Breast epithelium (tissue), 4 donors: Measurements from ENCODE around the gene ABHD2. TPM values are rescaled to one million over a fixed set of nuclear protein-coding genes. Genes with fewer than 3 reads are reported as not detected.

Experiments
- DNase-seq, 2 donors: peaks; one replicate each; pipeline ENCODE4 v3.0.0-alpha.2; 2019; ENCODE audit warnings: low spot score in 2 of 2
- H3K27ac ChIP-seq, 2 donors: fragments of 200-600 bp; sonication (generic) in 1 of 2; one replicate each; pipeline ENCODE4 v1.5.1; 2016 to 2019; ENCODE audit warnings: mild to moderate bottlenecking in 1 of 2
- H3K27me3 ChIP-seq, 2 donors: fragments of 200-600 bp; sonication (generic) in 1 of 2; one replicate each; pipeline versions ENCODE4 v1.5.1 to v1.6.0; 2017 to 2019; ENCODE audit warnings: control low read depth in 1 of 2, mild to moderate bottlenecking in 1 of 2
- H3K36me3 ChIP-seq: fragments of 200-600 bp; one replicate; pipeline ENCODE4 v1.5.1; 2019
- H3K4me1 ChIP-seq, 2 donors: fragments of 200-600 bp; sonication (generic); one replicate each; pipeline ENCODE4 v1.5.1; 2016 to 2019; ENCODE audit warnings: control low read depth in 1 of 2
- H3K4me3 ChIP-seq, 3 donors: fragments of 200-600 bp; sonication (generic); 1 replicate in 2 of 3; 2 replicates in 1 of 3; pipeline ENCODE4 v1.5.1; 2016 to 2019; ENCODE audit warnings: mild to moderate bottlenecking in 3 of 3, moderate library complexity in 2 of 3
- H3K9me3 ChIP-seq, 2 donors: fragments of 200-600 bp; sonication (generic) in 1 of 2; one replicate each; pipeline ENCODE4 v1.5.1; 2016 to 2019; ENCODE audit warnings: control low read depth in 1 of 2
- POLR2A ChIP-seq: fragments of 450-650 bp; IDR thresholded peaks from one replicate; pipeline ENCODE4 v1.6.1; 2016; ENCODE audit warnings: antibody characterized with exemption, mild to moderate bottlenecking, moderate library complexity
- POLR2AphosphoS5 ChIP-seq, 3 donors: sonication (generic); formaldehyde crosslinking; IDR thresholded peaks; one replicate each; pipeline ENCODE4 v1.6.1; 2017; ENCODE audit warnings: antibody characterized with exemption in 3 of 3
- intact Hi-C: fragments of 100-400 bp; cut with DNase I; formaldehyde crosslinking; loops from one replicate; pipeline ENCODE4 v1.15.1; 2023; ENCODE audit warnings: low total_unique reads
- total RNA-seq, 3 donors: library from RNA; depleted of rRNA; stranded (reverse); fragments of >200 nt; gene quantifications; one replicate each; pipeline ENCODE4 v1.1.0, GENCODE V29; 2016
- TF ChIP-seq, protein P1 (sequence below), 3 donors: fragments of 450-650 bp; IDR thresholded peaks; one replicate each; pipeline ENCODE4 v1.5.1; 2016 to 2017; ENCODE audit warnings: antibody characterized with exemption in 3 of 3, mild to moderate bottlenecking in 3 of 3, moderate library complexity in 3 of 3

ABHD2 gene
- total RNA-seq, 3 donors from 2014 or later: 76.7 to 91.2 (median 80.3) TPM

DNA sequence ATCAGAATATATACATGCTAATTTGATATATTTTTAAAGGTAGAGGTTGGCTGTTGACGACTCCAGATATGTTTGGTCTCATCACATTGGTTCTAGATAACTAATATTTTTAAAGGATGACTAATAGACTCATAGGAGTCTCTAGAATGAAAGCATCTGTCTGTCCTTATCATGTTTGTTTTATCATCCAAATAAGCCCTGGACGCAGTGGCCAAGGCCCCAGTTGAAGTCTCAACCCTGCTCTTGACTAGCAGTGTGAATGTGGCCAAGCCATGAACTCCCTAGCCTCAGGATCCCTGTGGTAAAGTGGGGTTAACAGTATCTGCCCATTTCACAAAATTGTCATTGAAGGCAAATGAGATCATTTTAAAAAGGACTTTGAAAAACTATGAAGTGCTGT lies 53.6 kb downstream of the ABHD2 start:
- Histone ChIP-seq H3K4me3 (no peak overlapping the region), H3K27ac (peak overlapping the region in 1 of 2 donors; percentile 7), H3K36me3 (no peaks in the 10 kb centered on the region), H3K4me1 (peaks cover 3% of the 10 kb centered on the region in 2 donors), H3K9me3 (no peaks in the 10 kb centered on the region), H3K27me3 (no peaks in the 10 kb centered on the region)
- no peak for DNase-seq
- intact Hi-C loops: no loop called here
- TF ChIP-seq POLR2AphosphoS5 (IDR thresholded peaks at IDR 0.05) (no peak), POLR2A (no peak)
- TF ChIP-seq, protein P1, sequence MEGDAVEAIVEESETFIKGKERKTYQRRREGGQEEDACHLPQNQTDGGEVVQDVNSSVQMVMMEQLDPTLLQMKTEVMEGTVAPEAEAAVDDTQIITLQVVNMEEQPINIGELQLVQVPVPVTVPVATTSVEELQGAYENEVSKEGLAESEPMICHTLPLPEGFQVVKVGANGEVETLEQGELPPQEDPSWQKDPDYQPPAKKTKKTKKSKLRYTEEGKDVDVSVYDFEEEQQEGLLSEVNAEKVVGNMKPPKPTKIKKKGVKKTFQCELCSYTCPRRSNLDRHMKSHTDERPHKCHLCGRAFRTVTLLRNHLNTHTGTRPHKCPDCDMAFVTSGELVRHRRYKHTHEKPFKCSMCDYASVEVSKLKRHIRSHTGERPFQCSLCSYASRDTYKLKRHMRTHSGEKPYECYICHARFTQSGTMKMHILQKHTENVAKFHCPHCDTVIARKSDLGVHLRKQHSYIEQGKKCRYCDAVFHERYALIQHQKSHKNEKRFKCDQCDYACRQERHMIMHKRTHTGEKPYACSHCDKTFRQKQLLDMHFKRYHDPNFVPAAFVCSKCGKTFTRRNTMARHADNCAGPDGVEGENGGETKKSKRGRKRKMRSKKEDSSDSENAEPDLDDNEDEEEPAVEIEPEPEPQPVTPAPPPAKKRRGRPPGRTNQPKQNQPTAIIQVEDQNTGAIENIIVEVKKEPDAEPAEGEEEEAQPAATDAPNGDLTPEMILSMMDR (IDR thresholded peaks at IDR 0.05): no peak

DNA sequence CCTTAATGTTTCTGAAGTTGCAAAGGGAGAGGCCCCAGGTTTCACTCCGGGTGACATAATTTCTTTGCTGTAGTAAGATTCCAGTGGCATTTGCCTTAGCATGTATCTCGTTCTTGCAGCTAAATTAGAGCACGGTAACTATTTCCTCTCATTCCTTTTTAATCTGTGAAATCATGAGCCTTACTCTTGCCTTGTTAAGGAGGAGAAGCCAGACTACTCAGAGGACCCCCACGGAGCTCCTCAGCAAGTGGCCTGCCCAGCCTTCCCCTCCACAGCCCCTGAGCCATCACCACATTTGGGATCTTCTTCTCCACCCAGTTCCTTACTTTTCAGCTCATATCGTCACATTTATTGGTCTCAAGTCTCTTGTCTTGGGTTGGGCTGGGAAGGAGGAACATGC lies 54.2 kb downstream of the ABHD2 start:
- H3K27ac ChIP-seq: no peak overlapping the region
- no peak overlapping the region for H3K4me3 ChIP-seq
- TF ChIP-seq, protein P1 (IDR thresholded peaks at IDR 0.05): no peak
- TF ChIP-seq POLR2AphosphoS5 (IDR thresholded peaks at IDR 0.05) (no peak), POLR2A (no peak)
- no peaks in the 10 kb centered on the region for H3K27me3 ChIP-seq
- H3K9me3 ChIP-seq: no peaks in the 10 kb centered on the region
- intact Hi-C loops: no loop called here
- H3K4me1 ChIP-seq: peaks cover 0 to 3% of the 10 kb centered on the region in 2 donors
- DNase-seq: no peak
- no peaks in the 10 kb centered on the region for H3K36me3 ChIP-seq

DNA sequence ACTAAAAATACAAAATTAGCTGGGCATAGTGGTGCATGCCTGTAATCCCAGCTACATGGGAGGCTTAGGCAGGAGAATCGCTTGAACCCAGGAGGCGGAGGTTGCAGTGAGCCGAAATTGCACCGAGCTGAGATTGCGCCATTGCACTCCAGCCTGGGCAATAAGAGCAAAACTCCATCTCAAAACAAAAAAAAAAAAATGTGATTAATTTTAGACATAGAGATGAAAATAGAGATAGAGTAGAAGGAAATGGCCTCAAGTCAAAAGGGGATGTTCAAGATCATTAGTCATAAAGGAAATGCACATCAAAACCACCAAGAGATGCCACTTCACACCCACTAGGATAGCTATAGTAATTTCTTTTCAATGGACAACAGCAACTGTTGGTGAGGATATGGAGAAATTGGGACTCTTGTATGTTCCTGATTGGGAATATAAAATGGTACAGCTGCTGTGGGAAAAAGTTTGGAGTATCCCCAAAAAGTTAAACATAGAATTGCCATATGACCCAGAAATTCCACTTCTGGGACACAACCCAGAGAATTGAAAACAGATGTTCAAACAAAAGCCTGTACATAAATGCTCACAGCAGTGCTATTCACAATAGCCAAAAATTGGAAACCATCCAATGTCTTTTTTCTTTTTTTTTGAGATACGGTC lies 55.4 kb downstream of the ABHD2 start:
- TF ChIP-seq POLR2AphosphoS5 (IDR thresholded peaks at IDR 0.05) (no peak), POLR2A (no peak)
- TF ChIP-seq, protein P1 (IDR thresholded peaks at IDR 0.05): no peak
- no peaks in the 10 kb centered on the region for H3K9me3 ChIP-seq
- no peaks in the 10 kb centered on the region for H3K27me3 ChIP-seq
- DNase-seq: no peak
- intact Hi-C loops: no loop called here
- no peaks in the 10 kb centered on the region for H3K4me1 ChIP-seq
- H3K36me3 ChIP-seq: no peaks in the 10 kb centered on the region
- H3K27ac ChIP-seq: peak overlapping the region in 1 of 2 donors; percentile 40
- H3K4me3 ChIP-seq: no peak overlapping the region

DNA sequence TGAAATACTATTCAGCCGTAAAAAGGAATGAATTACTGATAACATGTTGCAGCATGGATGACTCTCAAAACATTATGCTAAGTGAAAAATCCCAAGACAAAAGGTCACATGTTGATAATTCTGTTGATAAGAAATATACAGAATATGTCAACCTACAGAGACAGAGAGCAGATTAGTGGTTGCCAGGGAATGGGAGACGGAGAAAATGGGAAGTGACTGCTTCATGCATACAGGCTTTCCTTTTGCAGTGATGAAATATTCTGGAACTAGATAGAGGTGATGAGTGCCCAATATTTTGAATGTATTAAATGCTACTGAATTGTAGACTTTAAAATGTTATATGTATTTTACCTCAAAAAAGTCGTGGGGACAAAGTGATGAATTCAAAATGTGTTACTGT lies 56.2 kb downstream of the ABHD2 start:
- Histone ChIP-seq H3K27ac (peak overlapping the region in 1 of 2 donors; percentile 40), H3K4me3 (no peak overlapping the region), H3K27me3 (no peaks in the 10 kb centered on the region), H3K9me3 (no peaks in the 10 kb centered on the region), H3K36me3 (no peaks in the 10 kb centered on the region), H3K4me1 (no peaks in the 10 kb centered on the region)
- intact Hi-C loops: no loop called here
- TF ChIP-seq POLR2A (no peak), POLR2AphosphoS5 (IDR thresholded peaks at IDR 0.05) (no peak)
- TF ChIP-seq, protein P1 (IDR thresholded peaks at IDR 0.05): no peak
- DNase-seq: no peak

DNA sequence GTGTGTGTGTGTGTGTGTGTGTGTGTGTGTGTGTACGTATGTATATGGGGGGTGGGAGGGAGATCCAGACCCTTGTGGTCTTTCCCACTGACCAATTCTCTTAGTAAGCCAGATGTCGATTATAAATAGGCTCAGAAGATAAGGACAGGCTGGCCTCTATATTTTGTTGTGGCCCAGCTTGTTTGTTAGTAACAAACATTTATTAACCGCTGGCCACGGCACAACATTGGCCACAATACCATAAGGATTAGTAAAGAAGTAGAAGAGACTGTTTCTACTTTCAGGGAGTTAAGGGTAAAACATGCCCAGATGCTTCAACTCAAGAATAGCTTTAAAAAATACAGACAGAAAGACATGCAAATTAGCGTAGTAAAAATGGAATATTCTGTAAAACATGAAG lies 58.1 kb downstream of the ABHD2 start:
- TF ChIP-seq, protein P1 (IDR thresholded peaks at IDR 0.05): no peak
- TF ChIP-seq POLR2AphosphoS5 (IDR thresholded peaks at IDR 0.05) (no peak), POLR2A (no peak)
- H3K4me1 ChIP-seq: no peaks in the 10 kb centered on the region
- no peaks in the 10 kb centered on the region for H3K9me3 ChIP-seq
- H3K27me3 ChIP-seq: no peaks in the 10 kb centered on the region
- H3K4me3 ChIP-seq: no peak overlapping the region
- no peaks in the 10 kb centered on the region for H3K36me3 ChIP-seq
- no peak overlapping the region for H3K27ac ChIP-seq
- intact Hi-C loops: no loop called here
- DNase-seq: no peak
